HG03521 (cell line): ENCODE results near the gene TBL3.
"Not testable (repeated sequence)": the region's sequence is repeated elsewhere in the genome, so short reads cannot be mapped to it uniquely, and the experiment has no call there.

Experiments used
- ATAC-seq: cut with Tn5 transposase; IDR thresholded peaks from one replicate; pipeline ENCODE4 v1.9.1; 2021; ENCODE audit warnings: mild to moderate bottlenecking, moderate library complexity; ENCODE audit not compliant: unreplicated experiment

The TBL3 gene

GRCh38 chr16:1998852-1999801, 27.3 kb downstream of the TBL3 start:
- ATAC-seq = no peak

- ATAC-seq = no peak
Measured at GRCh38 chr16:1999866-2000514, 28.1 kb downstream of the TBL3 start.

GRCh38 chr16:2001035-2001434, 29.2 kb downstream of the TBL3 start:
- no peak for ATAC-seq

- no peak for ATAC-seq
Measured at GRCh38 chr16:2001456-2002355, 29.9 kb downstream of the TBL3 start.

GRCh38 chr16:2002406-2003230, 30.8 kb downstream of the TBL3 start:
- no peak for ATAC-seq

- no peak for ATAC-seq
Measured at GRCh38 chr16:2003231-2003826, 31.5 kb downstream of the TBL3 start.

- peak; percentile 68 for ATAC-seq
Measured at GRCh38 chr16:2003827-2004641, 32.2 kb downstream of the TBL3 start.

GRCh38 chr16:2004795-2005517, 33.1 kb downstream of the TBL3 start:
- no peak for ATAC-seq

- no peak for ATAC-seq
Measured at GRCh38 chr16:2005646-2006045, 33.8 kb downstream of the TBL3 start.

- no peak for ATAC-seq
Measured at GRCh38 chr16:2006317-2006716, 34.5 kb downstream of the TBL3 start.

- no peak for ATAC-seq
Measured at GRCh38 chr16:2007081-2007836, 35.4 kb downstream of the TBL3 start.

GRCh38 chr16:2008009-2008526, 36.2 kb downstream of the TBL3 start:
- ATAC-seq = no peak

- no peak for ATAC-seq
Measured at GRCh38 chr16:2008631-2009163, 36.8 kb downstream of the TBL3 start.

GRCh38 chr16:2009164-2009711, 37.4 kb downstream of the TBL3 start:
- ATAC-seq = peak; percentile 15

GRCh38 chr16:2009791-2010510, 38.1 kb downstream of the TBL3 start, which contains the start of gene ZNF598:
ZNF598 (minus strand) TSS chr16:2009821.
- peak; percentile 86 for ATAC-seq

GRCh38 chr16:2011726-2012125, 39.9 kb downstream of the TBL3 start:
- ATAC-seq = not testable (repeated sequence)
